ENCODE results near the gene PRPS2. TPM values are rescaled to one million over a fixed set of nuclear protein-coding genes. Genes with fewer than 3 reads are reported as not detected.

PRPS2 gene
- total RNA-seq, 2 donors from 2014 or later = 10.8 to 20.5 TPM

- Histone ChIP-seq H3K36me3 (no peaks in the 10 kb centered on the region), H3K9me3 (no peaks in the 10 kb centered on the region), H3K4me3 (no peak overlapping the region), H3K27me3 (replicated peaks; ENCODE audit: insufficient read depth) (no peaks in the 10 kb centered on the region), H3K27ac (no peak overlapping the region), H3K4me1 (ENCODE audit: control insufficient read depth in 1 of 2, low read depth in 2 of 2) (no peaks in the 10 kb centered on the region)
- TF ChIP-seq CTCF (IDR thresholded peaks at IDR 0.05) = no peak
- no peak for ATAC-seq (ENCODE audit: insufficient number of reproducible peaks, low FRiP score, low read depth)
- no peak for DNase-seq (ENCODE audit: low spot score)
Measured at GRCh38 chrX:12843668-12844279, 52.6 kb downstream of the PRPS2 start.

GRCh38 chrX:12844319-12844718, 53.1 kb downstream of the PRPS2 start:
- no peak for ATAC-seq (ENCODE audit: insufficient number of reproducible peaks, low FRiP score, low read depth)
- H3K4me1 ChIP-seq (ENCODE audit: control insufficient read depth in 1 of 2, low read depth in 2 of 2) = no peaks in the 10 kb centered on the region
- H3K27ac ChIP-seq = no peak overlapping the region

GRCh38 chrX:12865359-12865758, 74.1 kb downstream of the PRPS2 start:
- Histone ChIP-seq H3K27me3 (replicated peaks; ENCODE audit: insufficient read depth) (no peaks in the 10 kb centered on the region), H3K4me3 (no peak overlapping the region), H3K4me1 (ENCODE audit: control insufficient read depth in 1 of 2, low read depth in 2 of 2) (no peaks in the 10 kb centered on the region), H3K27ac (no peak overlapping the region), H3K36me3 (no peaks in the 10 kb centered on the region), H3K9me3 (no peaks in the 10 kb centered on the region)
- TF ChIP-seq CTCF (IDR thresholded peaks at IDR 0.05) = no peak
- ATAC-seq (ENCODE audit: insufficient number of reproducible peaks, low FRiP score, low read depth) (no peak), DNase-seq (ENCODE audit: low spot score) (no peak)

More at GRCh38 chrX:12844319-12844718, 53.1 kb downstream of the PRPS2 start:
- no peaks in the 10 kb centered on the region for H3K36me3 ChIP-seq
- DNase-seq (ENCODE audit: low spot score) = no peak
- H3K27me3 ChIP-seq (replicated peaks; ENCODE audit: insufficient read depth) = no peaks in the 10 kb centered on the region
- no peaks in the 10 kb centered on the region for H3K9me3 ChIP-seq
- no peak overlapping the region for H3K4me3 ChIP-seq
- no peak for TF ChIP-seq CTCF (IDR thresholded peaks at IDR 0.05)

GRCh38 chrX:12866451-12867377, 75.5 kb downstream of the PRPS2 start, which contains the start of gene TLR7:
Gene TLR7, plus strand, starts transcription at chrX:12867072. Its CDS starts 507 bp downstream, at chrX:12867579.
- H3K27me3 ChIP-seq (replicated peaks; ENCODE audit: insufficient read depth) = no peaks in the 10 kb centered on the region
- H3K27ac ChIP-seq = no peak within 1 kb of the TSS
- H3K36me3 ChIP-seq = no peaks in the 10 kb centered on the region
- no peak for DNase-seq (ENCODE audit: low spot score)
- no peak within 1 kb of the TSS for H3K4me3 ChIP-seq
- ATAC-seq (ENCODE audit: insufficient number of reproducible peaks, low FRiP score, low read depth) = no peak
- no peaks in the 10 kb centered on the region for H3K4me1 ChIP-seq (ENCODE audit: control insufficient read depth in 1 of 2, low read depth in 2 of 2)
- H3K9me3 ChIP-seq = no peaks in the 10 kb centered on the region
- TF ChIP-seq CTCF (IDR thresholded peaks at IDR 0.05) = no peak

GRCh38 chrX:12867685-12868084, 76.5 kb downstream of the PRPS2 start:
- no peak for DNase-seq (ENCODE audit: low spot score)
- Histone ChIP-seq H3K4me3 (no peak overlapping the region), H3K27ac (no peak overlapping the region), H3K27me3 (replicated peaks; ENCODE audit: insufficient read depth) (no peaks in the 10 kb centered on the region), H3K9me3 (no peaks in the 10 kb centered on the region), H3K36me3 (no peaks in the 10 kb centered on the region), H3K4me1 (ENCODE audit: control insufficient read depth in 1 of 2, low read depth in 2 of 2) (no peaks in the 10 kb centered on the region)
- ATAC-seq (ENCODE audit: insufficient number of reproducible peaks, low FRiP score, low read depth) = no peak
- TF ChIP-seq CTCF (IDR thresholded peaks at IDR 0.05) = no peak
